Stimulated activated CD8-positive, alpha-beta memory T cell treated with anti-CD3 and anti-CD28 coated beads, Interleukin-15, amount 100 ng/mL, for 4 hours (primary cell): ENCODE measurements around the gene ARHGEF26.

Experiments
- DNase-seq, 2 donors: peaks; one replicate each; pipeline ENCODE4 v3.0.0-alpha.2; 2020; ENCODE audit warnings: low read depth in 2 of 2

Gene ARHGEF26

GRCh38 chr3:154119951-154120350, 1.2 kb upstream of the ARHGEF26 start:
- no peak for DNase-seq

- DNase-seq, result no peak
Measured at GRCh38 chr3:154121701-154122551, 736 bp downstream of the ARHGEF26 start.

DNA sequence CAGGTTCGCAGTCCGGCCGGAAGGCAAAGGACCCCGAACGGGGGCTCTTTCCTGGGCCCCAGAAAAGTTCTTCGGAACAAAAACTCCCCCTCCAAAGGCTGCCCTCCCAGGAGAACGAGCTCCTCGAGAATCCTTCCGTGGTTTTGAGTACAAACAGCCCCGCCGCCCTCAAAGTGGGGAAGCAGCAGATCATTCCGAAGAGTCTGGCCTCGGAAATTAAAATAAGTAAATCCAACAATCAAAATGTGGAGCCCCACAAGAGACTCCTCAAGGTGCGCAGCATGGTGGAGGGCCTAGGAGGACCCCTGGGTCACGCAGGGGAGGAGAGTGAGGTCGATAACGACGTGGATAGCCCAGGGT, 1.3 kb downstream of the ARHGEF26 start:
- no peak for DNase-seq

- no peak for DNase-seq
Measured at GRCh38 chr3:154122912-154123559, 1.8 kb downstream of the ARHGEF26 start.

DNA sequence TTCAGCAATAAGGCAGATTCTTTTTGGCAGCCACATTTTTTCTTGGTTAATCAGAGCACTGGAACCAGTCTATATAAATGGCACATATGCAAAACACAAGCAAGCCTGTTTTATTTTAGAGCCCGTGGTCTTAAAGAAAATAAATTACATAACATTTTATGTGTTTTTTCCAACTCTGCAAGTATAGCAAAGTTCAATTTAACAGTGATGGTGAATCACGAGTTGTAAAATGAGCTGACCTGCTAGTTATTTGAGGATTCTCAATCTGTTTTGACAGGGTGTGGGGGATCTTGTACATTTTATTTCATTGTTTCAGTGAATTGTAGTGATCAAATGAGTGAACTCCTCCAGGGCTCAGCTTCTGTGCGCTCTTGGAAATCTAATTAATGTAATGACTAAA, 2.7 kb downstream of the ARHGEF26 start:
- no peak for DNase-seq

GRCh38 chr3:154125378-154126030, 4.3 kb downstream of the ARHGEF26 start:
- DNase-seq, result no peak

DNA sequence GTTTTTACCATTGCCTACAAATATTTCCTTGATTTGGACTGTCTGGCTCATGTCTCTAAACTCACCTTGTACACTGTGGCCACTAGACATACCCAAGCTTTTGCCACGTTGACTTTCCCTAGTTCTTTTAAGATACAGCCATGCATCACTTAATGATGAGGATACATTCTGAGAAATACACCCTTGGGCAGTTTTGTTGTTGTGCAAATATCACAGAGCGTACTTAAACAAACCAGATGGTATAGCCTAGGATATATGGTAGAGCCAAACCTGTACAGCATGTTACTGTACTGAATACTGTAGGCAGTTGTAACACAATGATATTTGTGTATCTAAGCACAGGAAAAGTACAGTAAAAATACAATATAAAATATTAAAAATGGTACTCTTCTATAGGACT, 5.5 kb downstream of the ARHGEF26 start:
- no peak for DNase-seq

GRCh38 chr3:154129625-154130024, 8.4 kb downstream of the ARHGEF26 start:
- no peak for DNase-seq

- no peak for DNase-seq
Measured at GRCh38 chr3:154130540-154130939, 9.3 kb downstream of the ARHGEF26 start.

GRCh38 chr3:154131830-154132229, 10.6 kb downstream of the ARHGEF26 start:
- no peak for DNase-seq

DNA sequence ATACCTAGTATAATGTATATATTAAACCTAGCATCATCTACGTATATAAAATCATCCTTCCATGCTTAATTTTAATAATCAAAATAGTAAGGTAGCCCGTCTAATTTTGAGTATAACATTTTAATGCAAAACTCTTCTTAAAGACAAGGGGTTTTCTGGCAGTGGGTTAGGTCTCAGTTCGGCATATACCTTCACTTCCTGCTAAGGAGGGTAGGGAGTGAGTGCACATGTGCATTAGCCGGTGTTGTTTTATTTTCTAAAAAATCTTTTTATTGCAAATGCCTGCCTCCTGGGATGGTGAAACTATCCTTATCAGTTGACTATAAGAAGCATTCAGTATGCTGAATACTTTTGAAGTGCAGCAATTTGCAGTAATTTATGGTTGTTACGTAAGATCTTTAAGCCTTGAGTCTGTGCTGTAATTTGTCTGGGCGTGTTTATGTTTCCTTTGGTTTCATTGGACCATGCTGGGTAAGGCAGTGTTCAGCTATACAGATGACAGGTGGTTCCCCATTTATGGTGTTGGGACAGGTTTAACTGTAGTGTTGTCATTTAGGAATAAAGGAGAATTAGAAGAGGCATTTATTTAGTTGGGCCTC, 11.7 kb downstream of the ARHGEF26 start:
- DNase-seq, result no peak

DNA sequence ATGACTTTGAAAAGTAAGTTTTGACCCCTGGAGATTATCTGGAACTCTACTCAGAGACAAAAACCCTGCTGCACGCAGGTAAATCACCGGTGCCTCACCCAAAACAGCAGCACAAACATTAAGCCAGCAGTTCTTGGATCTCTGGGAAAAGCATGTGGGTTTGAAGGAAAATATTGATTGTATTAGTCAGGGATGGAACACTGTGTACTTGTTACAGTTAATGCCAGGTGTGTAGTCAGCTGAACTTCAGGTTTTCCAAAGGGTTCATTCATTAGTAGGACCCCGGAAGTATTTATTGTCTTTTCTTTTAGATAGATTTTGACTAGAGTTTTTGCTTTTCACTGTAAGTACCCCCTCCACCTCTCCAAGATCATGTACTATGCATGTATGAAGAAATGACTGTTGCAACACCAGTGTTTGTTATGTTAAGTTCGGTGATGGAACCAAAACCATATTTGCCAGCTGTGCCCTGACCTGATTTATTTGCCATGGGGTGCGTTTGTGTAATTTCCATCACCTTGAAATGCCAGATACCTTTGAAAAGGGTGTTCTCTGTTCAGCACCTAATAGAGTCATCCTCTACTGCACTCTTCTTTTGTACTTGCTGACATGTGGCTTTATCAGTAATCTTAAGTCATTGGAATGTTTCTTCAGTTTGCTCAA, 14.5 kb downstream of the ARHGEF26 start:
- DNase-seq, result no peak

- DNase-seq, result no peak
Measured at GRCh38 chr3:154137036-154137435, 15.8 kb downstream of the ARHGEF26 start.

DNA sequence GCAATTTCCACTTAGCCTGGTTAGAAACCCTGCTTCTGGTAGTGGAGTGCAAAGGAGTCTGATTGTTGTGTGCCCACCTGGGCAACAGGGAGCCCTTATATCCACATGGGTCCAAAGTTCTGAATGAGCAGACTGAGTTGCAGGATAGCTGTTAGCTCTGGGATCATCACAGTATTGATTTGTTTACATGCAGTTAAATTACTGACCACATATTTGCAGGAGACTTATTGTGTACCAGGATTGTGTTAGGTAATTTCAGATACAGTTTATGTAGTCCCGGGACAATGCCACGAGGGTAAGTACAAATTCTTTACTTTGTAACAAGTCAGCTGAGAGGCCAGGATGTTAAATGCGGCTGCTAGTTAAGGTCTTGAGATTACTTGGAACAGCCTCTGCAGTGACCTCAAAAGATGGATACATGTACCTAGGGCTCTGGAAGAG, 18.8 kb downstream of the ARHGEF26 start:
- DNase-seq, result no peak

DNA sequence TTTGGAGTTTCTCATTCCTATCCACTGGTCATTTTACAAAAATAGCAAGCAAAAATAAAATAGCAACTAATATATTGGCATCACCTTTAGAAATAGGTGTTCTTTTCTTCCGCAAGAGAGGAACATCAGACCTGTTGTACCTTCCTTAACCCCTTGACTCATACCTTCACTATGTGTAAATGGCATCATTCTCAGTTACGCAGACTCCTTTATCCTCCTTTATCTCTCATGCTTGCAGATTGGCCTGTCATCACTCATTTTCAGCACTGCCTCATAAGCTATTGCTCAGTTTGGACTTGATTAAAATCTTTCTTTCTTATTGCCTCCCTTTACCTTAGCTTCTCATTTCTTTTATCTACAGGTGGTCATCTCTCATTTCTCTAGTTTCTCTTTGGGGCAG, 21.4 kb downstream of the ARHGEF26 start:
- DNase-seq, result no peak

DNA sequence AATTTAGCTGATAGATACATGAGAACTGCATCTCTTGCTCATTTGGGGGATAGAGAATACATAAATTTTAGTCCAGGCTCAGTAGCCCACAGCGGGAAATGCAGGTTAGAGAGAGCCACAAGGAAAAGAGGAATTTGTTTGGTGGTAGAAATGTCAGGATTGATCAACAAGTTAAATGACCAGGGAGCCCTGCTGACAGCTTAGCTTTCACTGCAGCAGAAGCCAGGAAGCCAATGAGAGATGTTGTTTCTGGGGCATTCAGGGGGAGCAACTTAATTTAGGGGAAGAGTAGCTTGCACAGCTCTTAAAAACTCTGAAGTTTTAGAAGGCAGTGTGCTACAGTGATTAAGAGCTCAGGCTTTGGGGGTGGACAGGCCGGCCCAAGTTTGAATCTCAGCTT, 22.7 kb downstream of the ARHGEF26 start:
- no peak for DNase-seq

- no peak for DNase-seq
Measured at GRCh38 chr3:154144825-154145465, 23.8 kb downstream of the ARHGEF26 start.

DNA sequence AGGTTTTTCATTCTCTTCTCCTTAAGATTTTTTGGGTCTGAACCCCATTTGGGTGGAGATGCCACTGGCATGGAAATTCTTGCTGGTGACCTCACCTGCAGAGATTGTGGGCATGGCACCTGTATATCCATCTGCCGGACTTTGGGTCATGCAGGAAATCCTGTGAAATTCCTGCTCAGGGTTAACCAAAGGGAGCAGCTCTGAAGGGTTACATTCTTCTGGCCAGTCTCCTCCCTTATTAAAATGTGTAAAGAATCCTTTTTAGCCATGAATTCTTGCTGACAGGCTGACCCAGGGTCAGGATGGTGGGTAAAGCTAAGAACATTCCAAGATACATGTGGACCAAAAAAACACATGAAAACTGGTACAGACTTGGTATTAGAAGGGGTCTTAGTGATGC, 27.4 kb downstream of the ARHGEF26 start:
- no peak for DNase-seq

- no peak for DNase-seq
Measured at GRCh38 chr3:154149286-154149685, 28.1 kb downstream of the ARHGEF26 start.

DNA sequence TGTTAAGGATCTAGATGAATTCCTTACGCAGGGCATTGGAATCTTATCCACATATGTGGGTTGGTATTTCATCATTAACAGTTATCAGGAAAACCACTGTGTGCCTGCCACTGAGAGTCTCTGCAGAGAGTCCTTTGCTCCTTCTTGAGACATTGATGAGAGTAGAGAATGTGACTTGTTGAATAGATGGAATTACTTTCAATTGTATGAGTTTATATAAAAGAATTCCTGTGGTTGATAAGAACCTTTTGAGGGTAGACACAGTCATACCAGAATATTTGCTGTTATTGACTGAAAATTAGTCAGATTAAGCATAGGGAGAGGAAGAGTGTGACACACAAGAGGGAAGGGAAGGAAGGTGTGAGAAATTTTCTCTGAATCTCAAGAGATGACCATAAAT, 30.8 kb downstream of the ARHGEF26 start:
- no peak for DNase-seq

DNA sequence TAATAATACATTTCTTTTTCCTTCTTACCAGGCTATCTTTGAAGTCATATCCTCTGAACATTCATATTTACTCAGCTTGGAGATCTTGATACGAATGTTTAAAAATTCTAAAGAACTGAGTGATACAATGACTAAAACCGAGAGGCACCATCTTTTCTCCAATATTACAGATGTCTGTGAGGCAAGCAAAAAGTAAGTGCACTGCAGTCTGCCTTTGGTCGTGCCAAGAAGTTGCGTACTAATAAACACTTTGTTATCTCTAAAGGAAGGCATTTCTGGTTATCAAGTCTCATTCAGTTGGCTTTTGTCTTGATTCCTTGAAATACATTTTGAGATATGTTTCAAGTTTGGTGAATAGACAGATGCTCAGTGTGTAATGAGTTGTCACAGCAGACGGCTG, 31.6 kb downstream of the ARHGEF26 start:
- DNase-seq, result no peak
